G401 (cell line): Measurements from ENCODE around the gene GEMIN4. TPM values are rescaled to one million over a fixed set of nuclear protein-coding genes. Genes with fewer than 3 reads are reported as not detected.
"Not testable (repeated sequence)": the region's sequence is repeated elsewhere in the genome, so short reads cannot be mapped to it uniquely, and the experiment has no call there.

Experiments used
- DNase-seq: peaks from one replicate; pipeline ENCODE4 v3.0.0-alpha.2; 2015; ENCODE audit warnings: low spot score
- in situ Hi-C: cut with HindIII; loops from 2 replicates; pipeline ENCODE4 v1.10.0; 2016; ENCODE audit warnings: low sequenced_read_pairs, mixed read lengths
- total RNA-seq: library from RNA; depleted of rRNA; stranded (reverse); fragments of >200 nt; shearing (Covaris generic); gene quantifications from 2 replicates; pipeline ENCODE4 v1.2.3, GENCODE V29; 2014; rRNA removed

GEMIN4 gene
- total RNA-seq, 1 experiment from 2014 or later, result 39.9 TPM

DNA sequence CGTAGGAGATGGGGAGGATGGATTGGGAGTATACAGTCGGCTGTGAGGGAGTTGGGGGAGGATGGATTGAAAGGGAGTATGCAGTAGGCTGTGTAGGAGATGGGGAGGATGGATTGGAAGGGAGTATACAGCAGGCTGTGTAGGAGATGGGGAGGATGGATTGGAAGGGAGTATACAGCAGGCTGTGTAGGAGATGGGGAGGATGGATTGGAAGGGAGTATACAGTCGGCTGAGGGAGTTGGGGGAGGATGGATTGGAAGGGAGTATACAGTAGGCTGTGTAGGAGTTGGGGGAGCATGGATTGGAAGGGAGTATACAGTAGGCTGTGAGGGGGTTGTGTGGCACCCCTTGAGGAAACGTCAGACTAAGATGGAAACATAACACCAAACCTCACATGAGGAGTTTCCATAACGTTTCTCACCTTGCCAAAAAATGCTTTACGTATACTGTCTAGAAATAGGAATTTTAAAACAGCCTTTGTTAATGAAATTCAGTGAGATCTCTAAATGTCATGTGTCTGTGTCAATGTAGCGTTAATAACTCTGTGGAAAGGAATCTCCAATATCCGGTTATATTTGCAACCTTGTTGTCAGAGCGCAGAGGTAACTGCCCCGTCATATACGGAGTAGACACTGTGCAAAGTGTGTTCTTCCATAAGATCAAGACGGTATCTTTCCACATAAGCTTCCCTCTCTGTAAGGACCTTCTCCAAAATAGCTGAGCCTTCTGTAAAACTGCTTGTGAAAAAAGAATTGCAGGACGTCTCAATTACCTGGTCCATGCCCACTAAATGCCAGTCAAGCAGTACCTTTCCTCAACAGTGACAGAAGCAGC, 31.1 kb downstream of the GEMIN4 start:
- in situ Hi-C loops, result no loop called here
- no peak for DNase-seq

DNA sequence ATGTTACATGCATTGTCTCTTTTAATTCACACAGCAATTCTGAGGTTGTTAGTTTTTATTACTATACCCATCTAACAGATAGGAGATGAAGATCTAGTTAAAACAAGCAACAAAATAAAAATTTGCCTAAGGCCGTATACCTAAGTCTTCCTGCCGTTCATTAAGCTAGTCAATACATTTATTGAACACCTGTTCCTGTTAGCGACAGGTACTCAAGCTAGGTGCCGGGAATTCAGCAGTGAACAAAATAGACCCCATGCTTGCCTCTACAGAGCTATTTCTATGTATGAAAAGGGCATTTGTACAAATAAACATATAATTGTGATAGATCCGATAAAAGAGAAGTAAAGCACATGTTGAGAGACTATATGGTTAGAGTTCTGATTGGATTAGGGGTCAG, 34.0 kb downstream of the GEMIN4 start:
- no peak for DNase-seq
- in situ Hi-C loops, result no loop called here

DNA sequence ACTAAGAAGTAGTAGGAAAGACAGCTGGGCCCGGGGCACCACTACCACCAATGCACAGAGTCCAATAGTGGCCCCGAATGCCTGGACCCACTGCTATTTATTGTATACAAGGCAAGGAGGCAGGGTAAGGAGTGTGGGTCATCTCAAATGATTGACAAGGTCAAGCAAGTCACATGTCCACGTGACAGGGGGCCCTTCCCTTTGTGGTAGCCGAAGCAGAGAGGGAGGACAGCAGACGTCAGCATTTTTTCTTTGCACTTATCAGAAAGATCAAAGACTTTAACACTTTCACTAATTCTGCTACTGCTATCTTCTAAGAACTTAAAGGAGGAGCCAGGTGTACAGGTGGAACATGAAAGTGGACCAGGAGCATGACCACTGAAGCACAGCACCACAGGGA, 43.9 kb downstream of the GEMIN4 start:
- DNase-seq, result no peak
- in situ Hi-C loops, result no loop called here

DNA sequence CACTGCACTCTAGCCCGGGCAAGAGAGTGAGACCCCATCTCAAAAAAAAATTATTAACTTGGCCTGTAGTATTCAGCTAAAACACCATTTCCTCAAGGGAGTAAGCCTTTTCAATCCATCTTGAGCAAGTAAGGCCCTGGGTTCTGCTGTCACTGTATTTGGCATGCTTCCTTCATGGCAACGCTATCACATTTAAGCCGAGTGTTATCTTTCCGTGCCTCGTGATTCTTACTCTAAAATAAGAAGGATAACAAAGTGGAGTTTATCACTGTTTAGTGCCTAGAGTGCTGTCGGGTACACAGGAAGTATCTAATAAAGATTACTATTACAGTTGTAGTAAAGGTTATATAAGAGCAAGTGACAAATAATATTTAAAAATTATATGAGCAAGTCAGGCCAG, 46.2 kb downstream of the GEMIN4 start:
- no peak for DNase-seq
- in situ Hi-C loops, result no loop called here

DNA sequence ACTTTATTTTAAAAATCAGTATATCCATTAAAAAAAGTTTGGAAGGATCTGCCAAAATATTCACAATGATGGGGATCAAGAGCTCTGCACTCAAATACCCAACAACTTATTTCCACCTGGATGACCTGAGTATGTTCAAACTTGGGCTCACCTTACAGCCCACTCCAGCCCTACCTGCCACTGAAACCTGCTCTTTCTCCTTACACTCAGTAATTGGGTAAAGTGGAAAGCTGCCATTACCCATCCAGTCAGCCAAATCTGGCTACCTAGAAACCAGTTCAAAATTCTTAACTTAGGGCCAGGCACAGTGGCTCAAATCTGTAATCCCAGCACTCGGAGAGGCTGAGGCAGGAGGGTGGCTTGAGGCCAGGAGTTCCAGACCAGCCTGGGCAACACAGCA, 47.1 kb downstream of the GEMIN4 start:
- DNase-seq, result no peak
- in situ Hi-C loops, result no loop called here

DNA sequence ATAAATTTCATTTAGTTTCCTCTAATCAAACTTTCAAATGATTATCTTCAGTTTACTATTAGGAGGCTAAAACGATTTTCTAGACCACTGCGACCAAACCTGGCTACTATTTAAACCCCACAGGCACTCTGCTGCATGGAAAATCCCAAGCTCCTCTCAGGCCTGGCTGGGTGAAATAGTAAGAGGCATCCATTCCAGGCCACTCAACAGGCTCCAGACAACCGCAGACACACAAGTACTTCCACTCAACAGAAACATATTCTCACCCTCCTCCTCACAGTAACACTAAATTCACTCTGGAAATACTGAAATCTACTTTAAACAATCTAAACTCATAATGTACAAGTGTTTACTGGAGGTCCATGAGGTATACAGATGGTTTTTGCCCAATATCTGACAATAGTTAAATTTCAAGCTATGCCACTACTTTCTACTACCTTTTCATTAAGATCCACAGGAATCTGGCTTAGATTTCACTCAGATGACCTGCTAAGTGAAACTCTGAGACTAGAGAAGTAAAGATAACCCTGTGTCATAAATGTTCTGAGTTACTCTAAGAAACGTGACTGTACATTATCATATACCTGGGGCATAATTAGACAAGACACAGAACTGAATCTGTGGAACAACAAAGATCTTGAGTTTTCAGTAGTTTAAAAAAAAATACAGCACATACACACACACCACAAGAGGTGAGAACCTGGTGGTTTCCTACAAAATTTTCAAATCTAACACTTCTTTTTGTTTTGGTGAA, 47.8 kb downstream of the GEMIN4 start:
- in situ Hi-C loops, result no loop called here
- no peak for DNase-seq

DNA sequence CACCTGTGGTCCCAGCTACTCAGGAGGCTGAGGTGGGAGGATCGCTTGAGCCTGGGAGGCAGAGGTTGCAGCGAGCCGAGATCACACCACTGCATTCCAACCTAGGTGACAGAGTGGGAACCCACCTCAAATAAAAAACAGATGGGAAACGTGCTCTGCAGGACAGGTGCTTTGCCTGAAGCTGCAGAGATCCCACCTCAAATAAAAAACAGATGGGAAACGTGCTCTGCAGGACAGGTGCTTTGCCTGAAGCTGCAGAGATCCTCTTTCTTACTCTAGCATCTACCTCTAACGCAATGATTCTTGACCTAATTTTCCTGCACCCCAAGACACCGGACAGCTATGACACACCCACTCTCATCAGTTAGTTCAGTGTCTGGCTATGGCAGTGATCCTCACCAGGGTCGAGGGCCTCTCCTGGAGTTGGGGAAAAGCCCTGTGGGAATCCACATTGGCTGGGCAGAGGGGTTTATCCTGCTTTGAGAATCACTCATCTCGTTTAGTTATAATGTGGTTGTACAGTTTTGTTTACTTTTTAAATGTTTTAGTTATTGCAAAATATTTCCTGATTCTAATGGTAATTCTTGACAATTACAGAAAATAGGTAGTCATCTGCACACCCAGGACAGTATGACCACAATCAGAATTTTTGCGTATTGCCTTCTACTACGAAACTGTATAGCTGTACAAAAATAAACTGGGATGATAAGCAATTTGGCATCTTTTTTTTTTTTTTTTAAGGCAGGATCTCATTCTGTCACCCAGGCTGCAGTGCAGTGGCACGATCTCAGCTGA, 48.8 kb downstream of the GEMIN4 start:
- in situ Hi-C loops, result no loop called here
- DNase-seq, result no peak

DNA sequence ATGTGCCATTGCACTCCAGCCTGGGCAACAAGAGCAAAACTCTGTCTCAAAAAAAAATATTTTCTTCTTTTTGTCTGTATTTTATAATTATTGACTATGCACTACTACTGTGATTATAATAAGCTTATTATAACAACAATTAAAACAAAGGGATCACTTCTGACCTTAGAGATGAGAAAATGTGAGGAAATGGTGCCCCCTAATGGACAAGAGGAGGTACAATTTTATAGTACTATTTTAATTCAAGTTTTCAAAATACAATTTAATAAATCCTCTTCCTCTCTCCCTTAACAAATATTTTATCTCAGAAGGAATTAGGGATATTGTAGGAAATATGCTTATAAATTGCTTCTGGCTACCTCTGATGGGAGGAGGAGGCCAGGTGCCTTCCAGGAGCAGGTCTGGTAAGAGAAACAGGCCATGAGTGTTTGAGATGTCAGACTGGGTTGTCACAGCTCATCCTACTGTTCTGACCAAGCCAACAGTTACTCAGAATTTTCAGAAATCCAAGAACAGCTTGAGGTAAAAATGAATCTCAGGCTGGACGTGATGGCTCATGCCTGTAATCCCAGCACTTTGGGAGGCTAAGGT, 51.5 kb downstream of the GEMIN4 start:
- in situ Hi-C loops, result no loop called here
- peak; percentile 67 for DNase-seq

DNA sequence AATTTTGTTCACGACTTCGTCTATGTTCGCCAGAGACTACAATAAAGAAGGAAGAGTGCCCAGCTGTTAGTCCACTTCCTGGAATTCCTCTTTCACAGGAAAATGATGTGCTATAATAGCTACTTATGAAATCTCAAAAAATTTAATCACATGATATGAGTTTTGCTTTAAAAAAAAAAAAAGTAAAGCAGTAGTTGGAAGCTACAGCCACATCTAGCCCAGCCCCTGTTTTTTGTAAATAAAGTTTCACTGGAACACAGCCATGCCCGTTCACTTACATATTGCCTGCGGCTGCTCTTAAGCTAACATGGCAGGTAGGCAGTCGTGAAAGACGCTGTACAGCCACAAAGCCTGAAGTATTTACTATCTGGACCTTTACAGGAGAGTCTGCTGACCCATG, 52.7 kb downstream of the GEMIN4 start:
- in situ Hi-C loops, result no loop called here
- DNase-seq, result no peak

DNA sequence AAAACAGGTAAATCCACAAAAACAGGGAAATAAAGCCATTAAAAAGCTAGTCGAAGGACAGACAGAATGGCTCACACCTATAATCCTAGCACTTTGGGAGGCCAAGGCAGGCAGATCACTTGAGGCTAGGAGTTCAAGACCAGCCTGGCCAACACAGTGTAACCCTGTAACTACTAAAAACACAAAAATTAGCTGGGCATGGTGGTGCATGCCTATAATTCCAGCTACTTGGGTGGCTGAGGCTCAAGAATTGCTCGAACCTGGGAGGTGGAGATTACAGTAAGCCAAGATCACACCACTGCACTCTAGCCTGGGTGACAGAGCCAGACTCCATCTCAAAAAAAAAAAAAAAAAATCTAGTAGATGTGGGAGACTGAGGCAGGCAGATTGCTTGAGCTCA, 54.0 kb downstream of the GEMIN4 start:
- in situ Hi-C loops, result not testable (repeated sequence)

DNA sequence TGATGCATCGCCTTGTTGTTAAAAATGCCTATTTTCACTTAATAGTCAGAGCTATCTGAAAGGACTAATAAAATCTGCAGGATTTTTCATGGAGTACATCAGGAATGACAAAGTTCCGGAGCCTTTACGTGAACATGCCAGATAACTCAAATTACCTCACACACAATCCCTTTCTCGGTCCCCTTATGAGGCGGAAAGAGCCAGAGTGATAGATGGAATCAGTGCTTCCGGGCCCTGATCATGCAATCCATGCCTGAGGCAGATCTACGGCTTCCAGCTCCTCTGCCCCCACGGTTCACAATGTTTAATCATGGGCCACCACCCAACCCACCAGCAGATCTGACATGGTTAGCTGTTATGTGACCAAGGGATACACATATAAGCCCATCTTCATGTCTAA, 54.4 kb downstream of the GEMIN4 start:
- in situ Hi-C loops, result no loop called here
- DNase-seq, result no peak

More for the DNA sequence above, 54.0 kb downstream of the GEMIN4 start:
- not testable (repeated sequence) for DNase-seq

DNA sequence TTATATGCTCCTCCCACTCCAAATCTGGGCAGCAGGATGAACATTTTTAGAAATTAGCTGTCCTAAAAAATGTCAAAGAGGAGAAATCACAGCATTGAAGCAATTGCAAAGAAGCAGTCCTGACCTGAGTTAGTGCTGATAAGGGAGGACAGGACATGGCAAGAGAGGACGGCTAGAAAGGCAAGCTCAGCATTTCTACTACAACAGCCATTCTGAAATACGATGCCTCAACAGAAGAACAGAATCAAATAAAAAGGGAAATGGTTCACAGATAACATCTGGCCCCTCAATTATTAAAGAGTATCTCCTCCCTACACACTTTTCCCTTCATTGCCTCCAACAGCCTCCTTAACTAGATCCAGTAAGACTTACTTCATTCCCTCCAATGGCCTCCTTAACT, 55.7 kb downstream of the GEMIN4 start:
- DNase-seq, result no peak
- in situ Hi-C loops, result no loop called here

Other genes starting within 250 kb of the GEMIN4 start
- 17.3 and 32.6 TPM in 2 replicates for gene VPS53, start 37.4 kb downstream of the GEMIN4 start, total RNA-seq
- gene TLCD3A, start 19.7 kb downstream of the GEMIN4 start, total RNA-seq, result 39.4 and 42.0 TPM in 2 replicates
- gene GLOD4, start 30.0 kb upstream of the GEMIN4 start, total RNA-seq, result 87.4 and 182 TPM in 2 replicates
- 54.1 and 71.0 TPM in 2 replicates for gene MRM3, start 30.1 kb upstream of the GEMIN4 start, total RNA-seq
- 133 and 147 TPM in 2 replicates for gene NXN, start 227.5 kb upstream of the GEMIN4 start, total RNA-seq
- gene TIMM22, start 244.9 kb upstream of the GEMIN4 start, total RNA-seq, result 25.9 and 27.4 TPM in 2 replicates